ENCODE data around the gene CCDC51.
"Not testable (repeated sequence)": the region's sequence is repeated elsewhere in the genome, so short reads cannot be mapped to it uniquely, and the experiment has no call there.

Gene CCDC51

DNA sequence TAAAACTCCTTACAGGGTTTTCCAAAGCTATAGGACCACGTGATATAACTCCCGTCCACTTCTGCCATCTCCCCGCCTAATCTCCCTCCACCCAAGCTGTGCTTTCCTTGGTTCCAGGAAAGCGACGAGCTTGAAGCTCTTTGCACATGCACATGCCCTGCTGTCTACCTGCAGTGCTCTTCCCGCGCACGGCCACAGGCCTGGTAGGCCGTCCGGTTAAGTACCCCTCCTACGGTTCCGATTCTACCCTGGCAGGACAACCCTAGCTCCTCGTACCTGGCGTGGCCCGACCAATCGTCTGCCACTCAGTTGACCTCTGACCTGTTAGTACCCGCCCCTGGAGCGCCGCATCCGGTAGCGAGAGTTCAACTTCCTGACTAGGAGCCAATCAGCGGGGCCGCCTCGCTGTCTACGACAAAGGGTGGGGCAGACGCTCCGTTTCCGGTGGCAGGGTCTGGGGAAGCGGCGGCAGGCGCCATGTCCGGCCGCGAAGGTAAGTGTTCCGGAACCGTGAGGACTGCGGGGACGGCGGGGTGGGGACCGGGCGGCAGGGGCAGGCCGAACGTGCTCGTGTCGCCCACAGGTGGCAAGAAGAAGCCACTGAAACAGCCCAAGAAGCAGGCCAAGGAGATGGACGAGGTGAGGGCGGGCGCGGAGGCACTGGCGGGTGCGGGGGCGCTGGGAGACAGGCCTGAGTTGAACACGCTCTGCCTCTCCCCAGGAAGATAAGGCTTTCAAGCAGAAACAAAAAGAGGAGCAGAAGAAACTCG is at the start of gene CCDC51, which contains the start of gene TMA7:
Gene CCDC51 (minus strand): TSS at position 300 of the 770 bp plus-strand sequence. CDS start 4,991 bp downstream, outside the sequence.
Gene TMA7 (plus strand): TSS at position 438 of the 770 bp plus-strand sequence. CDS start 40 bp downstream, at position 478.
- peak; percentile 95 to 97 (median 96) for DNase-seq

- no peak for DNase-seq
These were observed 47.0 kb upstream of the CCDC51 start for GRCh38 chr3:48486952-48487351.

GRCh38 chr3:48482822-48483221 is 42.9 kb upstream of the CCDC51 start:
- not testable (repeated sequence) for DNase-seq

DNA sequence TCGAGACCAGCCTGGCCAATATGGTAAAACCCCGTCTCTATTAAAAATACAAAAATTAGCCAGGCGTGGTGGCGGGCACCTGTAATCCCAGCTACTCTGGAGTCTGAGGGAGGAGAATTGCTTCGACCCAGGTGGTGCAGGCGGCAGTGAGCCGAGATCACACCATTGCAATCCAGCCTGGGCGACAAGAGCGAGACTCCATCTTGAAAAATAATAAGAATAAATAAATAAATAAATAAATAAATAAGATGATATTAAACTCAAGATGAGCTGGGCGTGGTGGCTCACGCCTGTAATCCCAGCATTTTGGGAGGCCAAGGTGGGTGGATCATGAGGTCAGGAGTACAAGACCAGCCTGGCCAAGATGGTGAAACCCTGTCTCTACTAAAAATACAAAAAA is 41.0 kb upstream of the CCDC51 start:
- DNase-seq: not testable (repeated sequence)

DNA sequence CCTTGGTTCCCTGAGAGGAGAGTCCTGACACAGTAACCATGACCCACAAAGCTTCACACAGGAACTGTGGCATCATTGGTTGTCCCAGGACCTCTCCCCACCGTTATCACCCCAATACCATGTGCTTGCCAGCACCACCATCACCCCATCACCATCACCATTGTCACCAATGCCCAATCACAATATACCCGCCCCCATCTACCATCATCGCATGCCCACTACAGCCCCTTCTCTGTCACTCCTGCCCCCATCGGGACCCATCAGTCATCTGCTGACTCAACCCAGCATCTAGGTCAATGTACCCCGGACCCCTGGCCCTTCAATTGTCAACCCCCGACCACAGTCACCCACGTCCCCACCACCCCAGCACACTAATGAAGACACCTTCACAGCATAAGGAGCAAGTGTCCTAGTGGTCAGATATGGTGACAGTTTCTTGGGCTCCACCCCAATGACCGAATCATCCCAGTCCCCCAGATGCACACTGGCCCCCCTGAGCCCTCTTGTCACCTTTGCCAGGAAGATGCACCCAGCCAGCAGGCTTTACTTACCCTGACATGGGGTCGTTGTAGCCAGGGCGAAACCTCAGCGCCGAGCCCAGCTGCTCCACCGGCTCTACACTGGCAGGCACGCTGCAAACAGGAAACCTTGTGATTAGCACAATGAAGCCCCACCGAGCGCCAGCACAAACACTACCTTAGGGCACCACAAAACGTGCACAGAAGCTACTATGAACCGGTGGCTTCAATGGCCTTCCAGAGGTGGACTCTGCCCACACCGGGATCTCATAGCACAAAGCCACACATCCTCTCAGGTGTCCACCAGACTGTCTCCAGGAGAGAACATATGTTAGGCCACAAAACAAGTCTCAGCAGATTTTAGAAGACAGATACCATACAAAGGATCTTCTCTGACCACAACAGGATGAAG is 39.0 kb upstream of the CCDC51 start:
- peak in 3 of 4 experiments; percentile 16 to 57 (median 52) for DNase-seq

- DNase-seq: no peak
These were observed 38.1 kb upstream of the CCDC51 start for GRCh38 chr3:48477959-48478520.

GRCh38 chr3:48476426-48477053 is 36.6 kb upstream of the CCDC51 start:
- DNase-seq: no peak

DNA sequence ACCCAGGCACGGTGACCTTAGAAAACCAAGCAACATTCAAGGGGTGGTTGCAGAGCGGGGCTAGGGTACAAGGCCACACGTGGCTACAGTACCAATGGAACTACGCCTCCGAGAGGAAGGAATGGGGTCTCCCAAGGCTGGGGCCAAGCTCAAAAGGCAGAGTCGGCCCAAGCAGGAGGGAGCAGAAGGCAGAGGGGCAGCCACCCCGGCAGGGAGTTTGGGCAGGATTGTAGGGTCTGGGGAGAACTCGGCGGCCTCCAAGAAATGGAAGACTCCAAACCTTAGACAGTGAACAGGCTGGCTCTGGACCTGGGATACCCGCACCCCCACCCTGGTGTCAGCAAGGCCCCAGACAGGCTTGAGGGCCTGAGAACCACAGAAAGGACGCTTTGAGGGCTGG is 35.3 kb upstream of the CCDC51 start:
- no peak for DNase-seq

DNA sequence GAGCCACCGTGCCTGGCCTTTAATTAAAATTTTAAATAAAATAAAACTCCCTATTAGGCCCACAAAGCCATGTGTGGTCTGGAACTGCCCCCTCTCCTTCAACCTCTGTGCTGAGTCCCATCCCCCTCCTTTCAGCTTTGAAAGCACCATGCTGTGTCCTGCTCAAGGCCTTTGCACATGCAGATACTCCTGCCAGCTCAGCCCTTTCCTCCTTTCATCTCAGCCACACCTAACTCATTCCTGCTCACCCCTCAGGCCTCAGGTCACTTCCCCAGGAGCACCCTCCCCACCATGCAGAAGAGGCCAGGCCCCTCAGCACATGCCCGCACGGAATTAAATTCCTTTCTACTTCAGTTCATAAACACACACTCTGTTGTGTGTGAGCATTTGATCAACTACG is 34.7 kb upstream of the CCDC51 start:
- no peak for DNase-seq

GRCh38 chr3:48474031-48474430 is 34.1 kb upstream of the CCDC51 start:
- DNase-seq: not testable (repeated sequence)

DNA sequence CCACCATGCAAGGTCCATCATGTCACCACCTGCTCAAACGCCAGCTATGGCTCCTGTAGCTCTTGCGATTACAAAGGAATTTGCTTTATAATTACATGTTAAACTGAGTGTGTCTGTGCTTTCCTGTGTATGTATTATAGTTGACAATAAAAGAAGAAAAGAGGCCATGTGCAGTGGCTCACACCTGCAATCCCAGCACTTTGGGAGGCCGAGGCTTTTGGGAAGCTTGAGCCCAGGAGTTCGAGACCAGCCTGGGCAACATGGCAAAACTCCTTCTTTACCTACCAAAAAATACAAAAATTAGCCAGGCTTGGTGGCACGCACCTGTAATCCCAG is 33.7 kb upstream of the CCDC51 start:
- no peak for DNase-seq

DNA sequence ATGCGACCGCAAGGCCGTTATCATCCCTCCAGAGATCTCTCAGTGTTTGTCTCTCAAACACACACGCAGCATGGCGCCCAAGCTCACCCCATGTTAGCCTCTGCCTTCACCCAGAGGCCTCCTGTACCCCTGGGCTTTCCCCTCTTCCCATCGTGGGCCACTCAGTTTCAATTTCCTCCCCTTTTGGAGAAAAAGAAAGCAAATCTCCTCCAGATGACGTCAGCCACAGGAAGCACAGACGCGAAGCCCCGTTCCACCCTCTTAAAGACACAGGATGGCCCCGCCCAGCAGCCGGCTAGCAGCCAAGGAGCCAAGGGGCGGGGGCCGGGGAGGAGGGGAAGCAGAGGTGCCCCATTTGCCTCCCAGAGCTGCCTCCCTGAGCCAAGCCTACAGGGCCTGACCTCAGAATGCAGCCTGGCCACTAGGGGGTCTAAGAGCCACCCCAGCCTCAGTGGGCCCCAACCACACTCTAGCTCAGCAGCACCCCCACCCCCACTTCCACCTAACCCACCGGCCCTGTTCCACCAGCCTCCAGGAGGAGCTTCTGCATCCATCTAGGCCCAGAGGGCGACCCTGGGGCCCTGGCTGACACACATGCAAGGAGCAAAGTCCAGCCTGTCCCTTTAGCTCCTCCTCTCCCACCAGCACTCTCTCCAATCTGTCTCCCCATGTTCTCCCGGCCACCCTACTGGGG is 33.2 kb upstream of the CCDC51 start:
- peak; percentile 78 to 91 (median 87) for DNase-seq

- no peak for DNase-seq
These were observed 32.7 kb upstream of the CCDC51 start for GRCh38 chr3:48472673-48472922.

DNA sequence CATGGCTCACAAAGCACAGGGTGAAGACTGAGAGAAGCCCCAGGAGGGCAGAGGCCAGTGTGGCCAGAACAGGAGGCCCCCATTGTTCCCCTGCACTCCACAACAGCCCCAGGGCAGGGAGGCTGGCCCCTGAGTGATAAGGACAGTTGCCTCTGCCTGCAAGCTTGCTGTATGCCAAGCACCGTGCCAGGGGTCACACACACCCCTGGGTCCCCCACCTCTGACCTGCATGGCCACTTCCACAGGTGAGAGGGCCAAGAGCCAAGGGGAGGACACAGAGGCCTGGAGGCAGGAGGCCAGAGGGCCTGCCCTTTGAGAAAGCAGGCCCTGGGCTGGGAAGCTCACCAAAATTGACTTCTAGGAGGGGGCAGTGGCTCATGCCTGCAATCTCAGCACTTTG is 30.4 kb upstream of the CCDC51 start:
- DNase-seq: no peak

GRCh38 chr3:48469046-48469915 is 29.4 kb upstream of the CCDC51 start:
- DNase-seq: no peak

DNA sequence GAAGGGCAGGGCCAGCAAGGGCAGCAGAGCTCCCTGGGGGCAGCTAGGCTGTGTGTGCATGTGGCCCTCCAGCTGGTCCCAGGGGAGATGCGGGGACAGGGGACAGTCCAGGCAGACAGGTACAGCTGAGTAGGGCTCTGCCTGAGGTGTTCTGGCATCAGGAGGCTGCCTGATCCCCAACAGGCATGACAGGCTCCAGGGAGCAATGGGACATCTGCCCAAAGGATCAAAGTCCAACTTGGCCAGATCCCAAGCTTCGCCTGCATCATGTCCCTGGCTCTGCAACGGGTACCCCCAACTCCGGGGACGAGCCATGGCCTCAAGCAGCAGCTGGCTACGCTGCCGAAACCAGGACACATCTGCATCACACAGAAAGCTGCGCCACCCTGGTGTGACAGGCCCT is 28.4 kb upstream of the CCDC51 start:
- DNase-seq: no peak

GRCh38 chr3:48467473-48468267 is 27.8 kb upstream of the CCDC51 start:
- DNase-seq: no peak

- no peak for DNase-seq
These were observed 27.2 kb upstream of the CCDC51 start for GRCh38 chr3:48467110-48467454.

GRCh38 chr3:48466386-48467109 is 26.6 kb upstream of the CCDC51 start:
- DNase-seq: no peak

All from activated CD4-positive, CD25-positive, alpha-beta regulatory T cell (primary cell).